ENCODE results near the gene VAV2.

- TF ChIP-seq CTCF (IDR thresholded peaks at IDR 0.05): no peak
- TF ChIP-seq REST (IDR thresholded peaks at IDR 0.05; ENCODE audit: insufficient read depth in 1 of 2, low read depth in 2 of 2, low read length in 1 of 2): no peak
- TF ChIP-seq POLR2AphosphoS5 (IDR thresholded peaks at IDR 0.05; ENCODE audit: low read depth, low read length): no peak
- TF ChIP-seq TCF7L2 (IDR thresholded peaks at IDR 0.05; ENCODE audit: low read depth, low read length): no peak
- no peak for TF ChIP-seq SIN3A (IDR thresholded peaks at IDR 0.05; ENCODE audit: borderline replicate concordance, insufficient read depth, low read depth, low read length)
Measured at GRCh38 chr9:133943036-133943780, 48.9 kb downstream of the VAV2 start.
